Putamen (tissue), 1 donor: ENCODE data around the gene TMEM39A.
A peak's percentile ranks its signal among the peaks of the same experiment; 100 is the strongest.

Experiments used
- DNase-seq: peaks from one replicate; pipeline ENCODE4 v3.0.0-alpha.2; 2016; ENCODE audit warnings: low spot score

The TMEM39A gene

GRCh38 chr3:119463171-119464169 lies at the start of gene TMEM39A:
Gene TMEM39A, minus strand, starts transcription at chr3:119463615. Its CDS starts 1,541 bp downstream, at chr3:119462074.
- peak; percentile 99 for DNase-seq

- DNase-seq = no peak
Measured at GRCh38 chr3:119510690-119511089, 47.3 kb upstream of the TMEM39A start.

GRCh38 chr3:119508172-119508845 lies 44.9 kb upstream of the TMEM39A start:
- no peak for DNase-seq

GRCh38 chr3:119507404-119507803 lies 44.0 kb upstream of the TMEM39A start:
- no peak for DNase-seq

GRCh38 chr3:119506631-119507030 lies 43.2 kb upstream of the TMEM39A start:
- DNase-seq = no peak

- DNase-seq = no peak
Measured at GRCh38 chr3:119500901-119501300, 37.5 kb upstream of the TMEM39A start.

GRCh38 chr3:119500265-119500664 lies 36.9 kb upstream of the TMEM39A start:
- no peak for DNase-seq

- peak; percentile 99 for DNase-seq
Measured at GRCh38 chr3:119498186-119499011, 35.0 kb upstream of the TMEM39A start, which contains the start of gene TIMMDC1. Gene TIMMDC1, plus strand, starts transcription at chr3:119498547. Its CDS starts 187 bp downstream, at chr3:119498734.

GRCh38 chr3:119497820-119498185 lies 34.4 kb upstream of the TMEM39A start:
- peak; percentile 24 for DNase-seq

- DNase-seq = no peak
Measured at GRCh38 chr3:119494597-119494996, 31.2 kb upstream of the TMEM39A start.

GRCh38 chr3:119492810-119493209 lies 29.4 kb upstream of the TMEM39A start:
- DNase-seq = no peak

- DNase-seq = no peak
Measured at GRCh38 chr3:119492128-119492527, 28.7 kb upstream of the TMEM39A start.

GRCh38 chr3:119490153-119490552 lies 26.7 kb upstream of the TMEM39A start:
- no peak for DNase-seq

- DNase-seq = no peak
Measured at GRCh38 chr3:119485563-119485962, 22.1 kb upstream of the TMEM39A start.

- DNase-seq = no peak
Measured at GRCh38 chr3:119483101-119483500, 19.7 kb upstream of the TMEM39A start.

- DNase-seq = no peak
Measured at GRCh38 chr3:119481079-119481478, 17.7 kb upstream of the TMEM39A start.

GRCh38 chr3:119470866-119471265 lies 7.5 kb upstream of the TMEM39A start:
- DNase-seq = no peak

GRCh38 chr3:119469418-119470189 lies 6.2 kb upstream of the TMEM39A start:
- DNase-seq = peak; percentile 22

- DNase-seq = no peak
Measured at GRCh38 chr3:119468041-119468440, 4.6 kb upstream of the TMEM39A start.

- DNase-seq = no peak
Measured at GRCh38 chr3:119457246-119457645, 6.2 kb downstream of the TMEM39A start.

GRCh38 chr3:119456469-119456868 lies 6.9 kb downstream of the TMEM39A start:
- DNase-seq = no peak
